Fibroblast of the aortic adventitia (primary cell): ENCODE data around the gene SPRR2E. TPM values are rescaled to one million over a fixed set of nuclear protein-coding genes. Genes with fewer than 3 reads are reported as not detected.
"Not testable (repeated sequence)": the region's sequence is repeated elsewhere in the genome, so short reads cannot be mapped to it uniquely, and the experiment has no call there.

ENCODE experiments used
- DNase-seq: peaks from one replicate; pipeline ENCODE4 v3.0.0-alpha.2; 2010; ENCODE audit warnings: low read depth
- H3K4me3 ChIP-seq: 2 replicates; pipeline ENCODE4 v1.5.1; 2011; ENCODE audit warnings: low read depth, mild to moderate bottlenecking, control low read depth, low read length, moderate library complexity
- CTCF ChIP-seq: IDR thresholded peaks from 2 replicates; pipeline ENCODE4 v1.5.1; 2011; ENCODE audit warnings: mild to moderate bottlenecking, low read length, control low read depth, inconsistent platforms; ENCODE audit not compliant: insufficient read depth
- small RNA-seq: library from RNA; depleted of rRNA; stranded (forward); fragments of <200 nt; gene quantifications from one replicate; pipeline ENCODE3, GENCODE V24; 2012
- total RNA-seq: library from RNA; depleted of rRNA; stranded (reverse); fragments of >200 nt; gene quantifications from 2 replicates; pipeline ENCODE4 v1.2.3, GENCODE V29; 2012; ENCODE audit warnings: low replicate concordance

The SPRR2E gene
- total RNA-seq, 1 donor, result not detected

DNA sequence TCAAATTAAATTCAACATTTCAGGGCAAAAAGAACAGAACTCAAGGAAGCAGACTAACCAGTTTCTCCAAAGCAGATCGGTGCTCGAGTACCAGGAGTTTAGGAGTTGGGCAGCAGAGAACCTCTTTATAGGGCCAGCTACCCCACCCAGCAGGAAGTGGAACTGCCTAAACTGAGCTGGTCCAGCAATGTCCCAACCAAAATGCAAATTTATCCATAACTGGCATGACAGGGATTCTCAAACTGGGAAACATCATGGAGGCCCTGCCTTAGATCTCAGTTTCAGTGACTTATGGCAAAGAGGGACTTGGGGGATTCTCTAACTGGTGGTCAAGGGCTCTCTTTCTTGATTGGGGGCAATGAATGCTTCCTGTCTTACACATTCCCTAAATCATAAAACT, 22.8 kb downstream of the SPRR2E start, which contains the start of gene SPRR2B:
SPRR2B (minus strand) TSS at position 101 of the 400 bp plus-strand sequence. CDS start 772 bp downstream, outside the sequence.
- no peak within 1 kb of the TSS for H3K4me3 ChIP-seq
- TF ChIP-seq CTCF, result no peak
- no peak for DNase-seq

DNA sequence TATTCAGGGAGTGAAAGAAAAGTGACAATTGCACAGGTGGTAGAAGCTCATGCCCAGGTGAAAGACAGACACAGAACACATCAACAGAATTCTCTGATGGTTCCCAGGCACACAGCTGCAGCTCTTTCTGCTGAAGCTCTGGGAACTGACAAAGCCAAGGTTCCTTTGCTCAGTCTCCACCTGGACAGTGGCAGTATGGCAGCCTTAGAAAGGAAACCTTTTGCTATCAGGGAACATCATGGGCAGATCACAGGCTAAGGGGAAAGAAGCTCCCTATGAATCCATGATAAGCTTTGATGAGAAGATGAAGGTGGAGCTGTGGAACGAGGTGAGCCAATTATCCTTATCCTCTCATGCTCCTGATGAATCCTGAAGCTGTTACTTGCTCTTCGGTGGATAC, 24.1 kb downstream of the SPRR2E start:
- H3K4me3 ChIP-seq, result no peak overlapping the region
- DNase-seq, result no peak
- TF ChIP-seq CTCF, result no peak

DNA sequence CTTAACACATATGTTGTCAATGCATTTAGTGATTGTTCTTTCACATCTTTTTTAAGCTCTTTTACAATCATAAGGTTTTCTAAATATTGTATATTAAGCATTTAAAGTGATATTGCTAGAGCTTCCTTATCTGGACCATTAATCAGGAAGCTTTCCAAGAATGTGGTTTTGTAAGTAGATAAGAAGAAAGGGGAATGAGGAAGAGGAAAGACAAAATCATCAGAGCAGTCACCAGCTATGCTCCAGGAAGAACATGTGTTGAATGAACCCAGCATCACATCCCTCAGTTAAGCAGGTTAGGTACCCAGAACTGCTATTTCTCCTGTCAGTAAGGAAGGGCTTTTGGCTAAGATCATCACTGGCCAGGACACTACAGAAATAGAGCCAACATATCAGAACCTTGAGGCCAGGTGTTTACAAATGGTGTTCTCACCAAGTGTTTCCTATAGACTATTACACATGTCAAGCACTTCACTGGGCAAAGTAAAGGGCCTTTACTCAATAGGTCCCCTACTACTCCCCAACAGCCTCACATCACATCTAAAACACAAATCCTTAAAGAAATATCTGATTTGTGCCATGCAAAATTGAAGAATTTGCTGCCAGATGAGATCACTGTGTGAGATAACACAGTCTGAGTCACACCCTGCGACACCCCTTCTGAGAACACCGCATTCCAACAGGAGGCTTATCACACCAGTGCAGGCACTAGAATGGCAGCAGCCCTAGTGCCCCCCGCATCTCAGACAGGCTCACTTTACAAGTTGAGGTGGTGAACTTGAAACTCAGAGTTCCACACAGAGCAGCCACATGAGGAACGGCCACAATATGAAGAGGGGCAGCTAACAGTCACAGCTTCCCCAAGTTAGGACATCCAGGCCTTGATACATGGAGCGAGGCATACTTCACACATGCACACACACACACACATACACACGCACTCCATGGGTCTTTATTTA, 35.2 kb downstream of the SPRR2E start:
- DNase-seq, result no peak
- no peak for TF ChIP-seq CTCF
- H3K4me3 ChIP-seq, result no peak overlapping the region

DNA sequence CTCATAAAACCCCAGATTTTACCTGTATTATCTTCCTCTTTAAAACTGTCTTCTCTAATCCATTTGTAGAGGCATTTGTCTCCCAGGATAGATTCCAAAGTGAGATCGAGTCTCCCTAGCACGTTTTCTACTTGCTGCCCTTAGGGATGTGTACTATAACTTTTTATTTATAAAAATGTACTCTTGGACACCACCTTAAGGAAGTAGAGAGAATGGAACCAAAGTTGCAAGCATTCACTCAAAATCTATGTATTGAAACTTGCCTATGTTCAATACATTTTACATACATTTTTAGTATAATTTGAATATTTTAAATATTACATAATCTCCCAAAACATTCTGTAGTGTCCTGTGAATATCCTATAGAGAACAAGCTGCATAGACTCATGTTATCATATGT, 36.2 kb downstream of the SPRR2E start:
- no peak for TF ChIP-seq CTCF
- no peak for DNase-seq
- no peak overlapping the region for H3K4me3 ChIP-seq

DNA sequence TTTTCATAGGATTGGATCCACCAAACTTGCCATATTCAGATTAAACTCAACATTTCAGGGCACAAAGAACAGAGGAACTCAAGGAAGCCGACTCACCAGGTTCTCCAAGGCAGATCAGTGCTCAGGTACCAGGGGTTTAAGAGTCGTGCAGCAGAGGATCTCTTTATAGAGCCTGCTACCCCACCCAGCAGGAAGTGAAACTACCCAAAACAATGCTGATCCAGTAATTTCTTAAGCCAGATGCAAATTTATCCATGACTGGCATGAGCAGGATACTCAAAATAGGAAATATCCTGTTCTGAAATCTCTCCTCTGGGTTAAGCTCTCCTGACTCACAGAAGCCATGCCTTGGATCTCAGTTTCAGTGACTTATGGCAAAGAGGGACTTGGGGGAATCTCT, 37.0 kb downstream of the SPRR2E start, which contains the start of gene SPRR2A:
SPRR2A (minus strand) TSS at position 138 of the 400 bp plus-strand sequence. CDS start 777 bp downstream, outside the sequence.
- DNase-seq, result no peak
- H3K4me3 ChIP-seq, result no peak within 1 kb of the TSS
- no peak for TF ChIP-seq CTCF

DNA sequence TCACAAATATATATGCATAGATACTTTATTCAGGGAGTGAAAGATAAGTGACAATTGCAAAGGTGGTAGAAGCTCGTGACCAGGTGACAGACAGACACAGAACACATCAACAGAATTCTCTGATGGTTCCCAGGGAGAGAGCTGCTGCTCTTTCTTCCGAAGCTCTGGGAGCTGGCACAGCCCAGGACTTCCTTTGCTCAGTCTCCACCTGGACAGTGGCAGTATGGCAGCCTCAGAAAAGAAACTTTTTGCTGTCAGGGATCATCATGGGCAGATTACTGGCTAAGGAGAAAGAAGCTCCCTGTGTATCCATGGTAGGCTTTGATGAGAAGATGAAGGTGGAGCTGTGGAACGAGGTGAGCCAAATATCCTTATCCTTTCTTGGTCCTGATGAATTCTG, 38.2 kb downstream of the SPRR2E start:
- DNase-seq, H3K4me3 ChIP-seq: not testable (repeated sequence)

GRCh38 chr1:153049211-153049610, 45.1 kb downstream of the SPRR2E start:
- TF ChIP-seq CTCF, result no peak
- no peak for DNase-seq
- no peak overlapping the region for H3K4me3 ChIP-seq

Small RNA genes within 50 kb of the gene (small RNA-seq; reads per million reads assigned to genes)
- not detected for gene SPRR2C

Other genes starting within 250 kb of the SPRR2E start
- gene LCE7A, start 234.5 kb downstream of the SPRR2E start, total RNA-seq, result not detected in 2 replicates
- not detected in 2 replicates for gene SMCP, start 216.2 kb downstream of the SPRR2E start, total RNA-seq
- not detected in 2 replicates for gene IVL, start 186.0 kb downstream of the SPRR2E start, total RNA-seq
- gene SPRR5, start 147.3 kb downstream of the SPRR2E start, total RNA-seq, result not detected in 2 replicates
- not detected in 2 replicates for gene SPRR4, start 123.9 kb downstream of the SPRR2E start, total RNA-seq
- not detected in 2 replicates for gene SPRR1A, start 110.4 kb downstream of the SPRR2E start, total RNA-seq
- not detected in 2 replicates for gene SPRR3, start 92.8 kb downstream of the SPRR2E start, total RNA-seq
- not detected in 2 replicates for gene SPRR1B, start 63.3 kb downstream of the SPRR2E start, total RNA-seq
- not detected in 2 replicates for gene SPRR2D, start 53.4 kb downstream of the SPRR2E start, total RNA-seq
- gene SPRR2A, start 37.0 kb downstream of the SPRR2E start, total RNA-seq, result not detected in 2 replicates
- not detected in 2 replicates for gene SPRR2B, start 22.9 kb downstream of the SPRR2E start, total RNA-seq
- not detected in 2 replicates for gene SPRR2F, start 19.0 kb upstream of the SPRR2E start, total RNA-seq
- not detected in 2 replicates for gene SPRR2G, start 56.4 kb upstream of the SPRR2E start, total RNA-seq
- gene LELP1, start 108.9 kb upstream of the SPRR2E start, total RNA-seq, result not detected in 2 replicates
- gene PRR9, start 123.1 kb upstream of the SPRR2E start, total RNA-seq, result not detected in 2 replicates
- gene LORICRIN, start 165.2 kb upstream of the SPRR2E start, total RNA-seq, result not detected in 2 replicates
- not detected in 2 replicates for gene PGLYRP3, start 218.4 kb upstream of the SPRR2E start, total RNA-seq